Transverse colon (tissue), 4 donors: Measurements from ENCODE around the gene USO1. TPM values are rescaled to one million over a fixed set of nuclear protein-coding genes. Genes with fewer than 3 reads are reported as not detected.

ENCODE experiments used
- DNase-seq: peaks from one replicate; pipeline ENCODE4 v3.0.0-alpha.2; 2019
- H3K27ac ChIP-seq, 4 donors: fragments of 200-600 bp; sonication (generic); 2 replicates each; pipeline ENCODE4 v1.5.1; 2016 to 2018; ENCODE audit warnings: inconsistent platforms in 4 of 4
- H3K27me3 ChIP-seq: fragments of 200-600 bp; sonication (generic); 2 replicates; pipeline ENCODE4 v1.5.1; 2017; ENCODE audit warnings: inconsistent platforms
- H3K36me3 ChIP-seq, 4 donors: fragments of 200-600 bp; sonication (generic); 2 replicates each; pipeline ENCODE4 v1.5.1; 2017 to 2019; ENCODE audit warnings: inconsistent platforms in 4 of 4
- H3K4me1 ChIP-seq, 4 donors: fragments of 200-600 bp; sonication (generic); 2 replicates each; pipeline ENCODE4 v1.5.1; 2017 to 2020; ENCODE audit warnings: inconsistent platforms in 4 of 4
- H3K4me3 ChIP-seq, 4 donors: fragments of 200-600 bp; sonication (generic); 1 replicate in 1 of 4; 2 replicates in 3 of 4; pipeline versions ENCODE4 v1.5.1 to v1.6.1; 2017 to 2019; ENCODE audit warnings: inconsistent platforms in 4 of 4
- H3K9me3 ChIP-seq, 2 donors: fragments of 200-600 bp; sonication (generic); 2 replicates each; pipeline ENCODE4 v1.5.1; 2017 to 2019; ENCODE audit warnings: inconsistent platforms in 2 of 2
- EP300 ChIP-seq: sonication (generic); formaldehyde crosslinking; IDR thresholded peaks from one replicate; pipeline ENCODE4 v1.6.1; 2017; ENCODE audit warnings: antibody characterized with exemption, low read depth
- POLR2A ChIP-seq: fragments of 450-650 bp; IDR thresholded peaks from one replicate; pipeline ENCODE4 v1.6.1; 2016; ENCODE audit warnings: antibody characterized with exemption, mild to moderate bottlenecking, moderate library complexity
- POLR2AphosphoS5 ChIP-seq, 3 donors: sonication (generic); formaldehyde crosslinking; IDR thresholded peaks; one replicate each; pipeline ENCODE4 v1.6.1; 2016; ENCODE audit warnings: antibody characterized with exemption in 3 of 3
- WGBS, 2 donors: methylation state at CpG; one replicate each; pipeline ENCODE4 v1.1.5; 2018; ENCODE audit warnings: low coverage in 1 of 2; 5-methylcytosine and 5-hydroxymethylcytosine counted together
- in situ Hi-C, 4 donors: fragments of 200-750 bp; cut with MboI; loops; one replicate each; pipeline versions ENCODE4 v1.15.0 to v1.15.1; 2017; ENCODE audit warnings: low sequenced_read_pairs in 3 of 4, low pct_ligation_motif_present in 1 of 4, low pct_unique_long_range_greater_than_20kb in 1 of 4
- intact Hi-C: fragments of 100-400 bp; cut with DNase I; formaldehyde crosslinking; loops from one replicate; pipeline ENCODE4 v1.15.1; 2023; ENCODE audit warnings: low total_unique reads
- small RNA-seq, 4 donors: library from RNA; depleted of rRNA; stranded (forward); fragments of <200 nt; gene quantifications; one replicate each; pipeline ENCODE3, GENCODE V24; 2016
- total RNA-seq, 4 donors: library from RNA; depleted of rRNA; stranded (reverse); fragments of >200 nt; gene quantifications; one replicate each; pipeline ENCODE4 v1.1.0, GENCODE V29; 2016
- TF ChIP-seq, protein P1 (sequence below), 5 experiments: fragments of 200-600 bp in 3 of 5; fragments of 450-650 bp in 2 of 5; sonication (generic) in 3 of 5; IDR thresholded peaks; 1 replicate in 2 of 5; 2 replicates in 3 of 5; pipeline ENCODE4 v1.5.1; 2016 to 2017; ENCODE audit warnings: antibody characterized with exemption in 5 of 5, inconsistent platforms in 3 of 5, mild to moderate bottlenecking in 2 of 5, moderate library complexity in 1 of 5

USO1 gene
- total RNA-seq, 4 donors from 2014 or later: 24.3 to 110 (median 61.0) TPM

GRCh38 chr4:75849461-75849860 lies 125.1 kb downstream of the USO1 start:
- no peaks in the 10 kb centered on the region for H3K27me3 ChIP-seq
- in situ Hi-C loops (no loop called here), intact Hi-C loops (no loop called here)
- H3K27ac ChIP-seq: no peak overlapping the region
- WGBS, 2 donors: 80 to 93% methylated on average over 5 to 6 of the region's 6 CpGs
- no peaks in the 10 kb centered on the region for H3K9me3 ChIP-seq
- no peak overlapping the region for H3K4me3 ChIP-seq
- H3K4me1 ChIP-seq: peaks cover 0 to 6% (median 3%) of the 10 kb centered on the region in 4 donors
- DNase-seq: no peak
- no peak for TF ChIP-seq POLR2AphosphoS5 (IDR thresholded peaks at IDR 0.05)
- TF ChIP-seq, protein P1, sequence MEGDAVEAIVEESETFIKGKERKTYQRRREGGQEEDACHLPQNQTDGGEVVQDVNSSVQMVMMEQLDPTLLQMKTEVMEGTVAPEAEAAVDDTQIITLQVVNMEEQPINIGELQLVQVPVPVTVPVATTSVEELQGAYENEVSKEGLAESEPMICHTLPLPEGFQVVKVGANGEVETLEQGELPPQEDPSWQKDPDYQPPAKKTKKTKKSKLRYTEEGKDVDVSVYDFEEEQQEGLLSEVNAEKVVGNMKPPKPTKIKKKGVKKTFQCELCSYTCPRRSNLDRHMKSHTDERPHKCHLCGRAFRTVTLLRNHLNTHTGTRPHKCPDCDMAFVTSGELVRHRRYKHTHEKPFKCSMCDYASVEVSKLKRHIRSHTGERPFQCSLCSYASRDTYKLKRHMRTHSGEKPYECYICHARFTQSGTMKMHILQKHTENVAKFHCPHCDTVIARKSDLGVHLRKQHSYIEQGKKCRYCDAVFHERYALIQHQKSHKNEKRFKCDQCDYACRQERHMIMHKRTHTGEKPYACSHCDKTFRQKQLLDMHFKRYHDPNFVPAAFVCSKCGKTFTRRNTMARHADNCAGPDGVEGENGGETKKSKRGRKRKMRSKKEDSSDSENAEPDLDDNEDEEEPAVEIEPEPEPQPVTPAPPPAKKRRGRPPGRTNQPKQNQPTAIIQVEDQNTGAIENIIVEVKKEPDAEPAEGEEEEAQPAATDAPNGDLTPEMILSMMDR (IDR thresholded peaks at IDR 0.05): no peak
- TF ChIP-seq POLR2A: no peak
- TF ChIP-seq EP300: no peak
- H3K36me3 ChIP-seq: no peaks in the 10 kb centered on the region

DNA sequence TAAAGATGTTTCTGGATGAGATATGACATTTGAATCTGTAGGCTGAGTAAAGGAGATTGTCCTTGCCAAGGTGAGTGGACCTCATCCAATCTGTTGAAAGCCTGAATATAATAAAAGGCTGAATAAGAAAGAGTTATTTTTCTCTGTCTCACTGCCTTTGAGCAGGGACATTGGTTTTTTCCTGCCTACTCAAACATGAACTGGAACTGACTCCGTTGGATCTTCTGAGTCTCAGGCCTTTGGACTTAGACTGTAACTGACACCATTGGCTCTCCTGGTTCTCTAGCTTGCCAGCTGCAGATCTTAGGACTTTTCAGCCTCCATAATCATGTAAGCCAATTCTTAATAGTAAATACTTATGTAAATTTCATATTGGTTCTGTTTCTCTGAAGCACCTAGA lies 134.3 kb downstream of the USO1 start:
- intact Hi-C loops: no loop called here
- 57 to 90% methylated on average over 1 of the region's 1 CpG for WGBS, 2 donors
- H3K9me3 ChIP-seq: no peaks in the 10 kb centered on the region
- in situ Hi-C loops: loop anchor here in 1 of 4 donors (10.0 kb wide), 1 partner anchor 294 kb away; no protein-coding TSS in a partner anchor
- H3K27ac ChIP-seq: no peak overlapping the region
- TF ChIP-seq EP300 (no peak), POLR2AphosphoS5 (IDR thresholded peaks at IDR 0.05) (no peak), POLR2A (no peak)
- TF ChIP-seq, protein P1 (IDR thresholded peaks at IDR 0.05): no peak
- no peak for DNase-seq
- no peaks in the 10 kb centered on the region for H3K4me1 ChIP-seq
- no peak overlapping the region for H3K4me3 ChIP-seq
- no peaks in the 10 kb centered on the region for H3K27me3 ChIP-seq
- H3K36me3 ChIP-seq: no peaks in the 10 kb centered on the region

- Histone ChIP-seq H3K36me3 (no peaks in the 10 kb centered on the region), H3K4me3 (no peak overlapping the region), H3K27me3 (no peaks in the 10 kb centered on the region), H3K27ac (no peak overlapping the region), H3K9me3 (no peaks in the 10 kb centered on the region), H3K4me1 (no peaks in the 10 kb centered on the region)
- intact Hi-C loops (no loop called here), in situ Hi-C loops (no loop called here)
- no peak for TF ChIP-seq POLR2AphosphoS5 (IDR thresholded peaks at IDR 0.05)
- TF ChIP-seq, protein P1 (IDR thresholded peaks at IDR 0.05): no peak
- no peak for TF ChIP-seq EP300
- no peak for TF ChIP-seq POLR2A
- DNase-seq: no peak
- WGBS, 2 donors: 60 to 81% methylated on average over 2 to 5 of the region's 5 CpGs
These were observed 136.2 kb downstream of the USO1 start for GRCh38 chr4:75860606-75861005.

Small RNA genes lying within 50 kb of the gene (small RNA-seq; reads per million reads assigned to genes)
- gene RNU2-16P: 0 to 0.71 (median 0) reads per million in 4 donors

Other genes starting within 250 kb of the USO1 start
- gene RCHY1, start 210.2 kb upstream of the USO1 start, total RNA-seq: 10 to 100 TPM in 3 of 4 donors, 1 to 10 TPM in 1; 5.2 to 34.8 (median 22.4) TPM
- gene THAP6, start 210.1 kb upstream of the USO1 start, total RNA-seq: 10 to 100 TPM; 16.8 to 39.6 (median 27.6) TPM
- gene ODAPH, start 168.5 kb upstream of the USO1 start, total RNA-seq: not detected
- 1 to 10 TPM in 2 of 4 donors, under 1 TPM in 1, not detected in 1; 0.79 to 7.6 (median 1.2) TPM for gene CDKL2, start 94.0 kb upstream of the USO1 start, total RNA-seq
- 100 to 1,000 TPM in 2 of 4 donors, 10 to 100 TPM in 2; 50.7 to 110 (median 88.0) TPM for gene G3BP2, start 51.2 kb upstream of the USO1 start, total RNA-seq
- under 1 TPM in 1 of 4 donors, not detected in 3; 0.32 TPM for gene PPEF2, start 177.9 kb downstream of the USO1 start, total RNA-seq
- gene NAAA, start 216.4 kb downstream of the USO1 start, total RNA-seq: 100 to 1,000 TPM; 219 to 603 (median 461) TPM